Small intestine (tissue), 7 donors: ENCODE measurements around the gene SOD3. TPM values are rescaled to one million over a fixed set of nuclear protein-coding genes. Genes with fewer than 3 reads are reported as not detected.
A peak's percentile ranks its signal among the peaks of the same experiment; 100 is the strongest.

Source experiments
- DNase-seq, 2 donors: peaks; one replicate each; pipeline versions ENCODE4 v3.0.0 to v3.0.0-alpha.2; 2013
- FAIRE-seq: peaks from 2 replicates; lab custom pipeline; 2012; peaks lifted over from hg19 to GRCh38; lab: Jason Lieb, UNC
- H3K27ac ChIP-seq, 3 donors: one replicate each; pipeline ENCODE4 v1.5.1; 2013; ENCODE audit warnings: low read length in 2 of 3, mild to moderate bottlenecking in 2 of 3, control low read depth in 1 of 3, inconsistent platforms in 1 of 3, low read depth in 1 of 3, moderate library complexity in 1 of 3
- H3K27me3 ChIP-seq, 3 donors: one replicate each; pipeline ENCODE4 v1.6.1; 2013; ENCODE audit warnings: low read length in 3 of 3, inconsistent platforms in 1 of 3; ENCODE audit not compliant: control insufficient read depth in 3 of 3, insufficient read depth in 3 of 3
- H3K36me3 ChIP-seq, 3 donors: one replicate each; pipeline ENCODE4 v1.6.1; 2013; ENCODE audit warnings: low read length in 3 of 3, inconsistent platforms in 1 of 3, low read depth in 1 of 3, mild to moderate bottlenecking in 1 of 3, moderate library complexity in 1 of 3; ENCODE audit not compliant: control insufficient read depth in 3 of 3, insufficient read depth in 2 of 3
- H3K4me1 ChIP-seq, 3 donors: one replicate each; pipeline ENCODE4 v1.6.1; 2013; ENCODE audit warnings: low read length in 2 of 3, inconsistent platforms in 1 of 3, low read depth in 1 of 3, mild to moderate bottlenecking in 1 of 3, moderate library complexity in 1 of 3; ENCODE audit not compliant: control insufficient read depth in 3 of 3, insufficient read depth in 2 of 3
- H3K4me3 ChIP-seq, 3 donors: one replicate each; pipeline ENCODE4 v1.5.1; 2013; ENCODE audit warnings: low read length in 3 of 3, control low read depth in 1 of 3, inconsistent platforms in 1 of 3, low read depth in 1 of 3, mild to moderate bottlenecking in 1 of 3, moderate library complexity in 1 of 3
- H3K9me3 ChIP-seq, 2 donors: one replicate each; pipeline ENCODE4 v1.6.1; 2013; ENCODE audit warnings: low read depth in 1 of 2, low read length in 1 of 2; ENCODE audit not compliant: control insufficient read depth in 2 of 2, insufficient read depth in 1 of 2
- WGBS, 3 donors: extraction: QIAGEN DNeasy Blood & Tissue Kit; methylation state at CpG; one replicate each; pipeline ENCODE4 v1.1.7; 2013; 5-methylcytosine and 5-hydroxymethylcytosine counted together
- polyA plus RNA-seq, 4 donors: library from polyadenylated mRNA; stranded (reverse) in 3 of 4; unstranded in 1 of 4; fragments of 200-250 nt in 3 of 4; fragments of 120-200 nt in 1 of 4; gene quantifications; one replicate each; pipeline versions ENCODE4 v1.2.1 to v1.2.3, GENCODE V29; 2013
- donor health status: healthy with polysubstance abuse.
- donor health status: control.
- donor health status: control.
- donor health status: Bipolar disorder and iron deficiency.
- donor health status: healthy.

The SOD3 gene
- polyA plus RNA-seq, 4 donors: 0.90 to 15.6 (median 1.6) TPM; not detected in 1

DNA sequence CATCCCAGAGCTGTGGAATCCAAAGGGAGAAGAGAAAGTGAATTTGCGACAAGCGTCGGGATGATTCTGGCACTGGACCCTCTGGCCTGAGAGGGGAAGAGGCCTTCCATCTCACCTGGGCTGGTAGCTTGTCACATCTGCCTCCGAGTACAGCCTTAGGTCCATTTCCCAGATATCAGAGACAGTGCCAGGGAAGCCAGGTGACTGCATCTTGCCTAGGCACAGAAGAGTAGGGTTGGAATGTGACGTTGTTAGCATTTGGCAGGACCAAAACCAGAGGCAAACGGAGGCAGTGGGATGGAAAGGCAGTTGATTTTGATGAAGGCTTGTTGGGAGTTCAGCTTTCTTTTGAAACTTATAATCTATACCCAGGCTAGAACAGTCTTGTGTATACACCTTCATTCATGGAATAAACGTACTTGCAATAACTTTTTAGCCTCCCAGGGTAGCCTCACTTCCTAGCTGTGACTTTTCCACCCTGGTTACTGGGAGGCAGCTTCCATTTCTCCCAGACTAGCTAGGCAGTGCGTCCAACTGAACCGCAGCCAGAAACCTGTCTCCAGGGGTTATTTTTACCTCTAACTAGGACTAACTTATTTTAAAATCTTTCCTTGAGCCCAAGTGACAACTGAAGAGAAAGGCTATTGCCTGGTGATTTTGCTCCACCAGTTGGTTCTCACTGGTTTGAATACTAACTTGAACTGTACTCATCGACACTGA lies 5.9 kb downstream of the SOD3 start:
- H3K27me3 ChIP-seq: peaks cover 2 to 55% (median 19%) of the 10 kb centered on the region in 3 donors
- no peak overlapping the region for H3K4me3 ChIP-seq
- no peaks in the 10 kb centered on the region for H3K36me3 ChIP-seq
- 48 to 65% (median 57%) methylated on average over 10 of the region's 10 CpGs for WGBS, 3 donors
- no peak for DNase-seq
- H3K9me3 ChIP-seq: no peaks in the 10 kb centered on the region
- no peak for FAIRE-seq
- H3K4me1 ChIP-seq: peaks cover 0 to 2% (median 0%) of the 10 kb centered on the region in 3 donors
- no peak overlapping the region for H3K27ac ChIP-seq

DNA sequence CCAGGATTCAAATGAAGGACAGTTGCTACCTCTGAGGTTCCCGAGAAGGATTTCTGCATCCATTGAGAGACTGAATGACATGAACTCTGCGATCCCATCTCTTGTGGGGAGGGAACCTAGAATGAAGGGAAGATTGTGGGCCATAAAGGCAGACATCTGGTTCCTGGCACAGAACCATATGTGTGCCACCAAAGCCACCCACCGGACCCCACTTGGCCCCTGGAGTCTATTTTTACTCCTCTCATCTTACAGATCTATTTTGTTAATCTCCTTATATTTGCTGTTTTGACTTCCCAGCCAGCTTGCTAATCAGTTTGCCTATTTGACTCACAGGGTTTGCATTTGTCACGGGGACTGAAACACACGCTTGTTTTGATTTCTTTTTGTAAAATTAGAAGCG lies 7.3 kb downstream of the SOD3 start:
- Histone ChIP-seq H3K27me3 (peaks cover 2 to 43% (median 19%) of the 10 kb centered on the region in 3 donors), H3K36me3 (peaks cover 0 to 3% (median 0%) of the 10 kb centered on the region in 3 donors), H3K4me1 (peaks cover 0 to 2% (median 0%) of the 10 kb centered on the region in 3 donors), H3K27ac (no peak overlapping the region), H3K4me3 (no peak overlapping the region), H3K9me3 (no peaks in the 10 kb centered on the region)
- DNase-seq: no peak
- WGBS, 3 donors: 75 to 85% (median 80%) methylated on average over 6 of the region's 6 CpGs
- no peak for FAIRE-seq

DNA sequence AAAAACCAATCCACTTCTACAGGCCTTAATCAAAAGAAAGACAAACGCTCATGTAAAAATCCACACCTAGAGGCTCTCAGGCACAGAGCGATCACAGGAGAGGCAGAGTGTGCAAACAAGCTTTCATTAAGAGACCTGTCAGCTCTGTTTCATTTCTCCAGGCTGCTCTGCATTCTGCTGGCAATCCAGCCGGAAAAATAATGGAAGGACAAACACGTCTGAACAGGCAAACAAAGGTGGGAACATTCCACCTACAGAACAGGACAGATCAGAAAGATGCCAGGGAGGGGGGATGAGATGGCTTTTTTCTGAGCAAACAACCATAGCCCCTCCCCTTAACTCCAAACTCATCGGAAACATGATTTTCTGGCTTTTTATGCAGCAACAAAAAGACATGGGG lies 9.7 kb downstream of the SOD3 start:
- H3K27me3 ChIP-seq: peaks cover 0 to 24% (median 12%) of the 10 kb centered on the region in 3 donors

DNA sequence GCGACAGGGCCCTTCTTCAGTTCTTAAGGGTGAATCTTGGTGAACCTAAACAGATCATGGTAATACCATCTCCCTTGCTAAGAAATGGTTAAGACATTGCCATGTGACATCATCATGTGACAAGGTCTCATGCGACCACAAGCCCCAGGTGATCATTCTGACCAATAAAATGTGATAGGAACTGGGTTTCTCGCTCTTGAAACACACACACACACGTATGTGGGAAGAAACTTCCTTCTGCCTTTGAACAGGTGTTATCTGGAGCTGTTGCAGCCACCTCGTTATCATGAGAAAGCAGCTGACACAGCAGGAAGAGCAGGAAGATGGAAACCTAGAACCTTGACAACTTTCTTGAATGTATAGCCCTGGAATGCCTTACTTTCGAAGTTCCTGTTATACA lies 10.2 kb downstream of the SOD3 start:
- no peak for FAIRE-seq
- no peaks in the 10 kb centered on the region for H3K9me3 ChIP-seq
- 47 to 64% (median 61%) methylated on average over 6 of the region's 6 CpGs for WGBS, 3 donors
- peaks cover 0 to 19% (median 8%) of the 10 kb centered on the region in 3 donors for H3K27me3 ChIP-seq
- H3K36me3 ChIP-seq: peaks cover 0 to 13% (median 6%) of the 10 kb centered on the region in 3 donors
- peak in 1 of 2 donors; percentile 19 for DNase-seq
- no peak overlapping the region for H3K4me3 ChIP-seq
- H3K4me1 ChIP-seq: no peaks in the 10 kb centered on the region
- no peak overlapping the region for H3K27ac ChIP-seq

More for the DNA sequence above, 9.7 kb downstream of the SOD3 start:
- no peak overlapping the region for H3K27ac ChIP-seq
- DNase-seq (no peak), FAIRE-seq (no peak)
- WGBS, 3 donors: 78 to 90% (median 89%) methylated on average over 5 of the region's 5 CpGs
- H3K4me1 ChIP-seq: peaks cover 0 to 2% (median 0%) of the 10 kb centered on the region in 3 donors
- no peak overlapping the region for H3K4me3 ChIP-seq
- no peaks in the 10 kb centered on the region for H3K9me3 ChIP-seq
- peaks cover 0 to 13% (median 6%) of the 10 kb centered on the region in 3 donors for H3K36me3 ChIP-seq

DNA sequence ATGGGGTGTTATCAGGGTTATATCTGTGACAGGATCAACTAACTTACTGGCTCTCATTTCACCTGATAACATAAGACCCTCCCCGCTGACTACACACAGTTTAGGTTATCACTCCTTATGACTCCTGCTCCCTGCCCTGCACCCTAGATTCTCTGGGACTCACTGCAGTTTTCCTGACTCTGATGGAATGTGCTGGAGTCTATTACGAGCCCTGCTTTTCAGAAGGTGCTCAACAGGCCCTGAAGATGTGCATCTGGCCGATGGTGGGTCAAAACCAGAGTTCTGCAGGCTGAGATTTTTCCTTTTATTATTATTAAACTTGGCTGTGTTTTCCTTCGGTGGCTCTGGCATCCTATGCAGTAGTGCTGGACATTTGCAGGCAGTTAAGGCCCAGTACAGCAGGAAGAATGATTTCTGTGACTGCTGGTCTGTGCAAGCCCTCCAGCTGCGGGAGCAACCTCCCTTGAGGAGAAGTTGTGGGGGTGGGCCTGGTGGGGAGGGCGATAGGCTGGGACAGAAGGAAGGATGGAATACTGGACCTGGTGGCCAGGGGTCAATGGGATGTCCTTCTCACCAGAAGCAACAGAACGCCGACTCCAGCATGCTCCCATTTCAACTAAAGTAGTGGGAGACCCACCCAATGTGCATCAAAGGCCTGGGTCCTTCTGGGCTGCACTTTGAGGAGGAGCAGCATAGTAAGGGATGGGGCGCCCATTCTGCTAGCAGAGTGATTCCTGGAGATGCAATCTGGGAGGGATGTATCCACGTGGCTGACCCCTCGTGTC lies 11.0 kb downstream of the SOD3 start:
- Histone ChIP-seq H3K36me3 (peaks cover 0 to 15% (median 6%) of the 10 kb centered on the region in 3 donors), H3K27ac (no peak overlapping the region), H3K4me1 (no peaks in the 10 kb centered on the region), H3K27me3 (peaks cover 0 to 11% (median 2%) of the 10 kb centered on the region in 3 donors), H3K9me3 (no peaks in the 10 kb centered on the region), H3K4me3 (no peak overlapping the region)
- FAIRE-seq: no peak
- WGBS, 3 donors: 84 to 90% (median 89%) methylated on average over 11 of the region's 11 CpGs
- no peak for DNase-seq

DNA sequence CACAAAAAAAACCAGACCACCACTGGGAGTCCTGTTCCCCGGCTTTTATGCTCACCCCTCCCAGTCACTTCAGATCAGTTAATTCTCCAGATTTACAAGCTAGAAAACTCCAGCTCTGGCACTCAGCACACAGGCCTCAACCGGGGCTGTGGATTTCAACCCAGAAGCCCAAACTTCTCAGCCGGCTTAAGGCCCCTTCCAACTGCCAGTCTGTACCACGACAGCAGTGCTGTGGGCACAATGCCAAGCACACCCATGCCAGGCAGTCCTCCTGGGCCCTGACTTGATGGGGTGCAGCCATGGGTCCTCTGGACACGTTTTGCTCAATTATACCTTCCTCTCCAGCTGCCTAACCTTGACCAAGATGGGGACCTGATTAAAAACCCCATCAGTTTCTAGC lies 12.2 kb downstream of the SOD3 start:
- no peak for FAIRE-seq
- WGBS, 3 donors: 66 to 73% (median 72%) methylated on average over 5 of the region's 5 CpGs
- Histone ChIP-seq H3K9me3 (no peaks in the 10 kb centered on the region), H3K36me3 (peaks cover 0 to 15% (median 6%) of the 10 kb centered on the region in 3 donors), H3K4me3 (no peak overlapping the region), H3K4me1 (no peaks in the 10 kb centered on the region), H3K27me3 (peaks cover 0 to under 1% (median 0%) of the 10 kb centered on the region in 3 donors), H3K27ac (no peak overlapping the region)
- DNase-seq: no peak

DNA sequence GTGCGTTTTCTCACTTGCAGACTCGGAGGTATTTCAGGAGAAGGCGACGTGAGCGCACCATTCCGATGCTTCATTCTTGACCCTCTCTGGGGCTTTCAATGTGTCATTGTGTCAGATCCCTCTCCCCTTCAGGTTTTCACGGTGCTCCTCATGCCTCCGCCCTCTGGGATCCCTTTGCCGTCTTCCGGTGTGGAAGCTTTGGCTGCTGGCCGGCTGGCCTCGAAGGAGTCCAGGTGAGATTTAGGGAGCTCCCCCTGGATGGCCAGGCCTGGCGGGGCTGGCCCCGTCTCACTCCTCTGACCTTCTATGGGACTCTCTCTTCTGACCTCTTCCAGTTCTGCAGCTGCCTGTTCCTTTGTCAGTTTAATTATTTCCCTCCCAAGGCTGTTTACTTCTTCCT lies 12.9 kb downstream of the SOD3 start:
- Histone ChIP-seq H3K4me1 (no peaks in the 10 kb centered on the region), H3K27me3 (no peaks in the 10 kb centered on the region), H3K4me3 (no peak overlapping the region), H3K27ac (no peak overlapping the region), H3K36me3 (peaks cover 0 to 15% (median 6%) of the 10 kb centered on the region in 3 donors), H3K9me3 (no peaks in the 10 kb centered on the region)
- FAIRE-seq (no peak), DNase-seq (no peak)
- 92 to 97% (median 96%) methylated on average over 14 of the region's 14 CpGs for WGBS, 3 donors

DNA sequence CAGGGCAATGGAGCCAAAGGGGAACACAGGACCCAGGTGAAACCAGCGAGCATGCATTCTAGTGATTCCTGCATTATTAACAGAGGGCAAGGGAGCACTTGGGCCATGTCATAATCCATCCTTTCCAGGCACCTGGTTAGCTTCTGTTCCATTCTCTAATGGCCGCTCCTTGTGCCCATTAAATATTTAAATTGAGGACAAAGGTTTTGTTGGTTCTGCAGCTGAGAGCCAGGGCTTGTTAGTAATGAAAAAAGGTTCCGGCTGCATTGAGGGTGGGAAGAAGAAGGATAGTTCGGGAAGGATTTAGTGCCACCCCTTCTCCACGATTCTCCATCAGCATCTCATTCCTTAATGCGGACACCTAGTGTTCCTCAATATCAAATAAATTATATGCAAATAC lies 13.6 kb downstream of the SOD3 start:
- FAIRE-seq: no peak
- DNase-seq: no peak
- peaks cover 0 to 15% (median 6%) of the 10 kb centered on the region in 3 donors for H3K36me3 ChIP-seq
- no peaks in the 10 kb centered on the region for H3K4me1 ChIP-seq
- H3K27me3 ChIP-seq: no peaks in the 10 kb centered on the region
- no peak overlapping the region for H3K27ac ChIP-seq
- no peak overlapping the region for H3K4me3 ChIP-seq
- H3K9me3 ChIP-seq: no peaks in the 10 kb centered on the region
- 76 to 91% (median 85%) methylated on average over 6 of the region's 6 CpGs for WGBS, 3 donors
